22Rv1 (cell line): ENCODE measurements around the gene COL9A3.

Experiments used
- H3K27ac ChIP-seq: fragments of 450-650 bp; 2 replicates; pipeline ENCODE4 v1.5.1; 2017
- CTCF ChIP-seq: fragments of 450-650 bp; IDR thresholded peaks from 2 replicates; pipeline ENCODE4 v1.5.1; 2017; ENCODE audit warnings: mild to moderate bottlenecking
- ZFX ChIP-seq: fragments of 450-650 bp; IDR thresholded peaks from 2 replicates; pipeline ENCODE4 v1.6.1; 2017; ENCODE audit warnings: antibody characterized with exemption, borderline replicate concordance

The COL9A3 gene

DNA sequence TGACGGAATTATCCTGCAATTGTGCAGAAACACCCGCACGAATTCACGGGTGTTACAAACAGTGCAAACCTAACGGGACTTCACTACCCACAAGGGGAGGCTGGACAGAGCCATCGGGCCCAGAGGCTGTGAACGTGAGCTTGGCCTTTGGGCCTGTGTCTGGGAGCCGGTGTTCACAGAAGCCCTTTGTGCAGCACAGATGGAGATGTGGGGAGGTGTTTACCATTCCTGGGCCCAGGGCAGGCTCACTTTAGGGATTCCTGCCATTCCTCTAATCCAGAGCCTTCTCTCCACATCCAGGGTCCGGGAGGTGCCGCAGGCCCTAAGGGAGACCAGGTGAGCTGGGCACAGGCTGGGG is 15.0 kb downstream of the COL9A3 start:
- peak overlapping the region; percentile 70 for H3K27ac ChIP-seq

DNA sequence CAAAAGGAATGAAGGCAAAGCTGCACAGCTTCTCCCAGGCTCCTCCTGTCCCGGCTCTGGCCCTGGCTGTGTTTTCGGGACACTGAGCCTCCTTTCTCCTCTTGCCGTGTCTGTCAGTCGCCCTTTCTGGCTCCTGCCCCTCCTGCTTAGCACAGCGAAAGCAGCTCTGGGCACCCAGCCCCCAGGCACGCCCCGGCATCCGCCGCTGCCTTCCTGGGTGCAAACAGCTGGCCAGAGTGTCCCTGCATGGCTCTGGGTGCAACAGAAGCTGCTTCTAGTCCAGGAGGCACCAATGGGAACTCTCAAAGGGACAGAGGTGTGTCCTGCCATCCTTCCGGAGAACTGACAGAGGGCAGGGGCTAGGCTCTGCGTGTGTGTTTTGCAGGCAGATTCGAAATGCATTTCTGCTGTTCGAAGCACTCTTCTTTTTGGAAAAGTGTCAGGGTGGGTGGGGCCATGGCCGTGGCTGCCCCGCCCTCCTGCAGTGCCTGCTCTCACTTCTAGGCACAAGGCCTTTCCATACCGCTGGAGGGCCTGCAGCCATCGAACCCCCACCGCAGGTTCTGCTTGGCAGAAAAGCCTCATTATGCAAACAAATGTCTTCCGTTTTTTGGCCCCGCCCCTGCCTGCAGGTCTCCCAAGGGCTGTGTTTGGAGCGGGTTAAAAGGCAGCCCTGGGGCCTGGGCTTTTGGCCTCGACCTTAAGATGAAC is 15.5 kb downstream of the COL9A3 start:
- H3K27ac ChIP-seq: peak overlapping the region; percentile 70
- TF ChIP-seq ZFX: no peak
- no peak for TF ChIP-seq CTCF

More for the DNA sequence above, 15.0 kb downstream of the COL9A3 start:
- no peak for TF ChIP-seq ZFX
- no peak for TF ChIP-seq CTCF

DNA sequence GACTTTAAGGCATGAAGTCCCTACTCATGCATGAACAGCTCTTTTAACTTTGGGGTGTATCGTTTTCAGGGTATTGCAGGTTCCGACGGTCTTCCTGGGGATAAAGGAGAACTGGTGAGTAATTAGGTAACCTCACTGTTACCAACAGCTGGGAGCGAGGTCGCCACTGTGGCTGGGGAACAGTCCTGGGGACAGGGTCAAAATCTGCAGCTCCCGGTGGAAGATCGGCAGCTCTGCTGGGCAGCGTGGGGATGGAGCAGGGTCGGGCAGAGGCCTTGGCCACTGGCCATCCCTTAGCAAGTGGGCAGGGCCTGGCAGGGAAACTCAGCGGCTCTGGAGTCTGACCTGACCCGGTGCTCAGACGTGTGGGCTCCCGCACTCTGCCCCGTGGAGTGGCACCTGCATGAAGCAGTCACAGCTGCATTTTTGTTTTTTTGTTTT is 16.1 kb downstream of the COL9A3 start:
- TF ChIP-seq CTCF (no peak), ZFX (no peak)

DNA sequence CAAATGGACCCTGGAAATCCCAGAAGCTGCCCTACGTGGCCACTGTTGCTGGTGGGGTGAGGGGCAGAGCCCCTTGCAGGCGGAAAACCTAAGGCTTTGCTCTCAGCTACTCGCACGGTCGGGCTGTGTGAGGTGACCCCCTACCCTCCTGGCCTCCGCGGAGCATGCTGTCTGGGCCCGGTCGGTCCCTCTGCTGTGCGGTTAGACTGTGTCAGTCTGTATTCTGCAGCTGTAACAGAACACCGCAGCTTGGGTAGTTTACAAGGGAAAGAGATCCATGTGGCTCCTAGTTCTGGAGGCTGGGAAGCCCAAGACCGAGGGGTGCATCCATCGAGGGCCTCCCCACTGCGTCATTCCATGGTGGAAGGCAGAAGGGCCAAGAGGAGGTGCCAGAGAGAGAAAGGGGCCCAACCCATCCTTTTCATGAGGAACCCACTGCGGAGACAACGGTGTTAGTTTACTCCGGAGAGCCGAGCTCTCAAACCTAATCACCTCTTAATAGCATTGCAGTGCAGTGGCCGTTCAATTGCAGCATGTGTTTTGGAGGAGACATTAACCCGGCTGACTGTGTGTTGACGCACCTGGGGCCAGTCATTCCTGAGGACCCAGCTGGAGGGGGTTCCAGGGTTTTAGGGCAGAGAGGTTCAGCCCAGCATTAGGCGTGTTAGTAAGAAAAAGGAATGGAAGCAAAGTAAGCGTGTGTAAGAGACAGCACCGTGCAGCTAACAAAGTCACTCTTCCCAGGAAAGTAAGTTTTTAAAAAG is 18.3 kb downstream of the COL9A3 start:
- TF ChIP-seq ZFX: no peak
- TF ChIP-seq CTCF: no peak
- H3K27ac ChIP-seq: peak overlapping the region; percentile 64; the same call in 1 of the 2 replicates

More for the DNA sequence above, 16.1 kb downstream of the COL9A3 start:
- peak overlapping the region; percentile 70 for H3K27ac ChIP-seq

- TF ChIP-seq ZFX (no peak), CTCF (no peak)
- peak overlapping the region; percentile 64 for H3K27ac ChIP-seq
These were observed 19.3 kb downstream of the COL9A3 start for GRCh38 chr20:62835931-62836861.

- TF ChIP-seq CTCF (no peak), ZFX (no peak)
- H3K27ac ChIP-seq: peak overlapping the region; percentile 64
These were observed 20.2 kb downstream of the COL9A3 start for GRCh38 chr20:62836967-62837490.
